Nephron (organoid): ENCODE results near the gene TCF20.

Experiments
- H3K27ac Mint-ChIP-seq, 3 experiments: 2 replicates each; pipeline ENCODE4 v1.8.0; 2020; ENCODE audit warnings: mixed read lengths in 3 of 3, mild to moderate bottlenecking in 2 of 3, moderate library complexity in 1 of 3
- H3K27me3 Mint-ChIP-seq: 2 replicates; pipeline ENCODE4 v1.8.0; 2021; ENCODE audit warnings: low read depth, mild to moderate bottlenecking, moderate library complexity, mixed read lengths
- H3K36me3 Mint-ChIP-seq: 2 replicates; pipeline ENCODE4 v1.8.0; 2020; ENCODE audit warnings: low read depth, mixed read lengths
- H3K4me1 Mint-ChIP-seq: 2 replicates; pipeline ENCODE4 v1.8.0; 2020; ENCODE audit warnings: mixed read lengths
- H3K4me3 Mint-ChIP-seq, 3 experiments: 2 replicates each; pipeline ENCODE4 v1.8.0; 2020; ENCODE audit warnings: mild to moderate bottlenecking in 3 of 3, mixed read lengths in 3 of 3, moderate library complexity in 2 of 3
- H3K9me3 Mint-ChIP-seq: 2 replicates; pipeline ENCODE4 v1.8.0; 2020; ENCODE audit warnings: mixed read lengths
- TF ChIP-seq, protein P1 (sequence below), 3 experiments: fragments of 200-600 bp; sonication (generic); IDR thresholded peaks; one replicate each; pipeline ENCODE4 v1.5.0; 2021; ENCODE audit warnings: antibody characterized with exemption in 3 of 3; ENCODE audit not compliant: unreplicated experiment in 3 of 3

The TCF20 gene

DNA sequence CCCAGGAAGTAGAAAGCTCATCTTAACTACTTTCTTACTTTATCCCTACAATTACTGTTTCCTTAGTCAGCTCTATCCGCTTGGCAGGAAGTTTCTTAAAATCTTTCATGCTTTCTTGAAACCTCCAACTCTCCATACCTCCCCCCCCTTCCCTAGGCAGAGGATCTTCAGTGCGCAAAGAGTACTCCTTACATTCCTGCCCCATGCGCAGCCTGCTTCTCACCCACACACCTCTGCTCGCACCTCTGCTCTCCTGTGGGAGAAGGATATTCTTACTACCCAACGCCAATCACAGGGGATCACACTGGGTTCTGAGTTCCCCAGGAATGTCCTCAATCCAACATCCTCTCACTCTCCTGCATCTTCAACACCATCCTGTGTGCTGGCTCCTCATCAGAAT lies 12.3 kb downstream of the TCF20 start:
- no peaks in the 10 kb centered on the region for H3K27me3 Mint-ChIP-seq
- H3K4me1 Mint-ChIP-seq = peaks cover 58% of the 10 kb centered on the region
- H3K9me3 Mint-ChIP-seq = no peaks in the 10 kb centered on the region
- H3K36me3 Mint-ChIP-seq = no peaks in the 10 kb centered on the region
- H3K27ac Mint-ChIP-seq = peak overlapping the region in 1 of 3 experiments; percentile 24
- TF ChIP-seq, protein P1, sequence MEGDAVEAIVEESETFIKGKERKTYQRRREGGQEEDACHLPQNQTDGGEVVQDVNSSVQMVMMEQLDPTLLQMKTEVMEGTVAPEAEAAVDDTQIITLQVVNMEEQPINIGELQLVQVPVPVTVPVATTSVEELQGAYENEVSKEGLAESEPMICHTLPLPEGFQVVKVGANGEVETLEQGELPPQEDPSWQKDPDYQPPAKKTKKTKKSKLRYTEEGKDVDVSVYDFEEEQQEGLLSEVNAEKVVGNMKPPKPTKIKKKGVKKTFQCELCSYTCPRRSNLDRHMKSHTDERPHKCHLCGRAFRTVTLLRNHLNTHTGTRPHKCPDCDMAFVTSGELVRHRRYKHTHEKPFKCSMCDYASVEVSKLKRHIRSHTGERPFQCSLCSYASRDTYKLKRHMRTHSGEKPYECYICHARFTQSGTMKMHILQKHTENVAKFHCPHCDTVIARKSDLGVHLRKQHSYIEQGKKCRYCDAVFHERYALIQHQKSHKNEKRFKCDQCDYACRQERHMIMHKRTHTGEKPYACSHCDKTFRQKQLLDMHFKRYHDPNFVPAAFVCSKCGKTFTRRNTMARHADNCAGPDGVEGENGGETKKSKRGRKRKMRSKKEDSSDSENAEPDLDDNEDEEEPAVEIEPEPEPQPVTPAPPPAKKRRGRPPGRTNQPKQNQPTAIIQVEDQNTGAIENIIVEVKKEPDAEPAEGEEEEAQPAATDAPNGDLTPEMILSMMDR (IDR thresholded peaks at IDR 0.05; ENCODE audit: unreplicated experiment in 3 of 3) = no peak
- H3K4me3 Mint-ChIP-seq = no peak overlapping the region

DNA sequence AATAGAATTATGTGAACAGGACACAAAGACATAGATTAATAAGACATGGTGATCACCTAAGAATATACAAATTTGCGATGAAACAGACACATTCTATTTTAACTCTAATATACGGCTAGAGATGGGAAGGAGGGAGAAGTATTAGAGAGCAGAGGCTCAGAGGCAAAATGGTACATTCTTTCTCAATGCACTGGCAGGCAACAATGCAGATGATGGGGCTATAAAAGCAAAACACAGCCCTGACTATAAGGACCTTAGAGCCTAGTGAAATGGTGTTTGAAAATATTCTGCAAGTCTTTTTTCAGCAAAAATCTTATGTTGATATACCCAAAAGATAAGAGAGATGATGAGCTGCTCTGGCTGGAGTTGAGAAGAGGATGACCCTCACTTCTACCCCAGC lies 13.1 kb downstream of the TCF20 start:
- Mint-ChIP-seq H3K36me3 (no peaks in the 10 kb centered on the region), H3K27me3 (no peaks in the 10 kb centered on the region), H3K27ac (peak overlapping the region in 1 of 3 experiments; percentile 24), H3K4me1 (peaks cover 54% of the 10 kb centered on the region), H3K4me3 (no peak overlapping the region), H3K9me3 (no peaks in the 10 kb centered on the region)
- TF ChIP-seq, protein P1 (IDR thresholded peaks at IDR 0.05; ENCODE audit: unreplicated experiment in 3 of 3) = no peak

DNA sequence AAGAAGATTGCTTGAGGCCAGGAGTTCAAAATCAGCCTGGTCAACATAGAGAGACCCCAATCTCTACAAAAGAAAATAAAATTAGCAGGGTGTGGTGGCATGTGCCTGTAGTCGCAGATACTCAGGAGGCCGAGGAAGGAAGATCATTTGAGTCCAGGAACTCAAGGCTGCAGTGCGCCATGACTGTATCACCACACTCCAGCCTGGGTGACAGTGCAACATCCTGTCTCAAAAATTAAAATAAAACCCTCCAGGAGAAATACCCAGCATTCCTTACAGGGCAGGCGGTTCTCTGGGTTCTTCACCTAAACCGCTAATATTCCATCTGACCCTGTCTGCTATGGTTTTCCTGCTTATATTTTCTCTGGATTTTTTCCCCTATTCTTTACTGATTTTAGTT lies 13.5 kb downstream of the TCF20 start:
- TF ChIP-seq, protein P1 (IDR thresholded peaks at IDR 0.05; ENCODE audit: unreplicated experiment in 3 of 3) = no peak
- no peaks in the 10 kb centered on the region for H3K36me3 Mint-ChIP-seq
- peaks cover 49% of the 10 kb centered on the region for H3K4me1 Mint-ChIP-seq
- H3K4me3 Mint-ChIP-seq = no peak overlapping the region
- H3K9me3 Mint-ChIP-seq = no peaks in the 10 kb centered on the region
- H3K27ac Mint-ChIP-seq = peak overlapping the region in 1 of 3 experiments; percentile 24
- H3K27me3 Mint-ChIP-seq = no peaks in the 10 kb centered on the region

DNA sequence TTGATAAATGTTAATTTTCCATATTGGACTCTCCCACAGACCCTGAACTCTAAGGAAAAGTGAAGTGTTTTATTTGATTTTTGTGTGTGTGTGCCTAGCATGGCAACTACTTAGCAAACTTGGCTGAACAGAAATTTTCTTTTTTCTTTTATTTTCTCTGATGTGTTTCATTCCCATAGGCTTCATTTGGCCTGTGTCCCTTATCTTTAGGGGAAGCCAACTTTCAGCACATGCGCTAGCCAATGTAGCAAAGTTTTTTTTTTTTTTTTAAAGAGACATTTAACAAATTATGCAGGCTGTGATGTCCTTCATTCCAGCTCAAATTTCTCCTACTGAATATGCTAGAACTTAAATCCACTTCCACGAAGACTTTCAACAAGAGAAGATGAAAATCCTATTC lies 14.2 kb downstream of the TCF20 start:
- TF ChIP-seq, protein P1 (IDR thresholded peaks at IDR 0.05; ENCODE audit: unreplicated experiment in 3 of 3) = no peak
- no peak overlapping the region for H3K4me3 Mint-ChIP-seq
- no peaks in the 10 kb centered on the region for H3K36me3 Mint-ChIP-seq

DNA sequence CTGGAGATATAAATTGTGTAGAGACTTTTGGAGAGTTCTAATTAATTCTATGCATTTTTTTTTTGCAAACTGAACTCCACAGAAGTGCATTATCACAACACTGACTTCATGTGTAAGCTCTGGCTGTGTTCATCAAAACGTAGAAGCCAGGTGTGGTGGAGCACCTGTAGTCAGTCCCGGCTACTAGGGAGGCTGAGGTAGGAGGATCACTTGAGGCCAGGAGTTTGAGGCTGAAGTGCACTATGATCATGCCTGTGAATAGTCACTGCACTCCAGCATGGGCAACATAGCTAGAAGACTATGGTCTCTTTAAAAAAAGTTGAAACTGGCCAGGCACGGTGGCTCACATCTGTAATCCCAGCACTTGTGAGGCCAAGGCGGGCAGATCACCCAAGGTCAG lies 20.6 kb downstream of the TCF20 start:
- H3K9me3 Mint-ChIP-seq = no peaks in the 10 kb centered on the region
- H3K27me3 Mint-ChIP-seq = no peaks in the 10 kb centered on the region
- TF ChIP-seq, protein P1 (IDR thresholded peaks at IDR 0.05; ENCODE audit: unreplicated experiment in 3 of 3) = no peak
- no peak overlapping the region for H3K4me3 Mint-ChIP-seq
- no peaks in the 10 kb centered on the region for H3K4me1 Mint-ChIP-seq
- peaks cover 9% of the 10 kb centered on the region for H3K36me3 Mint-ChIP-seq
- H3K27ac Mint-ChIP-seq = no peak overlapping the region

More for the DNA sequence above, 14.2 kb downstream of the TCF20 start:
- H3K27ac Mint-ChIP-seq = peak overlapping the region in 1 of 3 experiments; percentile 6
- H3K27me3 Mint-ChIP-seq = no peaks in the 10 kb centered on the region
- peaks cover 45% of the 10 kb centered on the region for H3K4me1 Mint-ChIP-seq
- H3K9me3 Mint-ChIP-seq = no peaks in the 10 kb centered on the region

DNA sequence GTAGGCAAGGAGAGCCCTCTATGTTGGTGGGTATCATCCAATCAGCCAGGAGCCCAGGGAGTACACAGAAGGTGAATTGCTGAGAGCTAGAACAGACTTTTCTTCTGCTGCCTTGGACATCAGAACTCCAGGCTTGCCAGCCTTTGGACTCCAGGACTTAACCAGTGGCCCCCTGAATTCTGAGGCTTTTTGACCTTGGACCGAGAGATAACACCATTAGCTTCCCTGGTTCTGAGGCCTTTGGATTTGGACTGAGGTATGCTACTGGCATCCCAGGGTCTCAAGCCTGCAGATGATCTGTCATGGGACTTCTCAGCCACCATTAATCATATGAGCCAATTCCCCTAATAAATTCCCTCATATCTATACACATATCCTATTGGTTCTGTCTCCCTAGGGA lies 21.5 kb downstream of the TCF20 start:
- Mint-ChIP-seq H3K9me3 (peaks cover 3% of the 10 kb centered on the region), H3K27ac (no peak overlapping the region), H3K4me1 (no peaks in the 10 kb centered on the region), H3K36me3 (peaks cover 17% of the 10 kb centered on the region), H3K4me3 (no peak overlapping the region), H3K27me3 (no peaks in the 10 kb centered on the region)
- TF ChIP-seq, protein P1 (IDR thresholded peaks at IDR 0.05; ENCODE audit: unreplicated experiment in 3 of 3) = no peak
